ENCODE measurements around the gene ITPR2.

ITPR2 gene

GRCh38 chr12:26530461-26530860, 302.5 kb downstream of the ITPR2 start:
- no peak overlapping the region for H2AFZ ChIP-seq (ENCODE audit: low read length)
- no peak overlapping the region for H3K4me2 ChIP-seq (ENCODE audit: low read length)
- no peak overlapping the region for H3K9ac ChIP-seq (ENCODE audit: low read length)
- H3K9me2 ChIP-seq (ENCODE audit: low read depth, low read length): no peaks in the 10 kb centered on the region
- TF ChIP-seq CTCF (IDR thresholded peaks at IDR 0.05; ENCODE audit: low read length) (no peak), EZH2 (IDR thresholded peaks at IDR 0.05; ENCODE audit: borderline replicate concordance, low read length) (no peak)
- H3K4me3 ChIP-seq (ENCODE audit: low read depth, low read length, poor library complexity, severe bottlenecking): no peak overlapping the region
- no peak overlapping the region for H3K27ac ChIP-seq (ENCODE audit: low read depth, low read length, poor library complexity, severe bottlenecking)
- no peaks in the 10 kb centered on the region for H3K4me1 ChIP-seq (ENCODE audit: insufficient read depth, low read length, severe bottlenecking)
- peaks cover 7% of the 10 kb centered on the region for H3K9me3 ChIP-seq (ENCODE audit: low read length)
- no peaks in the 10 kb centered on the region for H3F3A ChIP-seq (ENCODE audit: insufficient read depth, low read length)
- H3K36me3 ChIP-seq (ENCODE audit: insufficient read depth, low read length): peaks cover 18% of the 10 kb centered on the region
- H3K27me3 ChIP-seq (ENCODE audit: insufficient read depth, low read length): no peaks in the 10 kb centered on the region
- H4K20me1 ChIP-seq (ENCODE audit: insufficient read depth, low read length): no peaks in the 10 kb centered on the region
- H3K79me2 ChIP-seq (ENCODE audit: insufficient read depth, low read length): no peaks in the 10 kb centered on the region

GRCh38 chr12:26528943-26529342, 304.1 kb downstream of the ITPR2 start:
- Histone ChIP-seq H3K27ac (ENCODE audit: low read depth, low read length, poor library complexity, severe bottlenecking) (no peak overlapping the region), H3K36me3 (ENCODE audit: insufficient read depth, low read length) (peaks cover 24% of the 10 kb centered on the region), H3K79me2 (ENCODE audit: insufficient read depth, low read length) (no peaks in the 10 kb centered on the region), H3K9me2 (ENCODE audit: low read depth, low read length) (no peaks in the 10 kb centered on the region), H3K9me3 (ENCODE audit: low read length) (peaks cover 10% of the 10 kb centered on the region), H2AFZ (ENCODE audit: low read length) (no peak overlapping the region), H3K4me2 (ENCODE audit: low read length) (no peak overlapping the region), H3K27me3 (ENCODE audit: insufficient read depth, low read length) (no peaks in the 10 kb centered on the region), H3K9ac (ENCODE audit: low read length) (no peak overlapping the region), H3K4me3 (ENCODE audit: low read depth, low read length, poor library complexity, severe bottlenecking) (no peak overlapping the region), H3K4me1 (ENCODE audit: insufficient read depth, low read length, severe bottlenecking) (no peaks in the 10 kb centered on the region), H4K20me1 (ENCODE audit: insufficient read depth, low read length) (no peaks in the 10 kb centered on the region), H3F3A (ENCODE audit: insufficient read depth, low read length) (no peaks in the 10 kb centered on the region)
- TF ChIP-seq EZH2 (IDR thresholded peaks at IDR 0.05; ENCODE audit: borderline replicate concordance, low read length) (no peak), CTCF (IDR thresholded peaks at IDR 0.05; ENCODE audit: low read length) (no peak)

DNA sequence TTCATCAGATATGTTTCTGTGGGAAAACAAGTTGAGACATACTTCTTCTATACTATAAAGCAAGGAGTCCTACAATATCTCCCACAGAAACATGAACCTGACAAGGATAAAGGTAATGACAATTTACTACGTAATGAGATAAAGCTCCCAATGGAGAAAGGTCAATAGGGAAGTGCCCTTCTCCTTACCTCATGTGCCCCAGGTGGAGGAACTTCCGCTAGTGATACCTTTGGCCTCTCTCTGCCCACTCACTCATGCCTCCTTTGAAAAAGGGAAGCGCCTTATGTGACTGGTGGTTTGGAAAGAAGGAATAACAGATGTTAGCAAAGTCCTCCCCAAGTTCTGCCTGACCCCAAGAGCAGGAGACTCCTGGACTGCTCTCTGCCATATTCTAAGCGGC, 305.3 kb downstream of the ITPR2 start:
- peaks cover 26% of the 10 kb centered on the region for H3K36me3 ChIP-seq (ENCODE audit: insufficient read depth, low read length)
- H3K4me2 ChIP-seq (ENCODE audit: low read length): no peak overlapping the region
- no peak for TF ChIP-seq CTCF (IDR thresholded peaks at IDR 0.05; ENCODE audit: low read length)
- no peak for TF ChIP-seq EZH2 (IDR thresholded peaks at IDR 0.05; ENCODE audit: borderline replicate concordance, low read length)

More for the DNA sequence above, 305.3 kb downstream of the ITPR2 start:
- H3K27ac ChIP-seq (ENCODE audit: low read depth, low read length, poor library complexity, severe bottlenecking): no peak overlapping the region
- H4K20me1 ChIP-seq (ENCODE audit: insufficient read depth, low read length): no peaks in the 10 kb centered on the region
- H3K79me2 ChIP-seq (ENCODE audit: insufficient read depth, low read length): no peaks in the 10 kb centered on the region
- H3K4me1 ChIP-seq (ENCODE audit: insufficient read depth, low read length, severe bottlenecking): no peaks in the 10 kb centered on the region
- H3K9me2 ChIP-seq (ENCODE audit: low read depth, low read length): no peaks in the 10 kb centered on the region
- no peaks in the 10 kb centered on the region for H3K27me3 ChIP-seq (ENCODE audit: insufficient read depth, low read length)
- no peak overlapping the region for H3K9ac ChIP-seq (ENCODE audit: low read length)
- no peaks in the 10 kb centered on the region for H3F3A ChIP-seq (ENCODE audit: insufficient read depth, low read length)
- no peak overlapping the region for H2AFZ ChIP-seq (ENCODE audit: low read length)
- peaks cover 10% of the 10 kb centered on the region for H3K9me3 ChIP-seq (ENCODE audit: low read length)
- no peak overlapping the region for H3K4me3 ChIP-seq (ENCODE audit: low read depth, low read length, poor library complexity, severe bottlenecking)

Data from OCI-LY1 (cell line).